Ascending aorta (tissue), 2 donors: ENCODE data around the gene NUP50. TPM values are rescaled to one million over a fixed set of nuclear protein-coding genes. Genes with fewer than 3 reads are reported as not detected.

Source experiments
- DNase-seq, 2 donors: peaks; one replicate each; pipeline ENCODE4 v3.0.0-alpha.2; 2019; ENCODE audit warnings: low spot score in 2 of 2
- H3K27ac ChIP-seq, 2 donors: fragments of 200-600 bp; sonication (generic); one replicate each; pipeline ENCODE4 v1.5.1; 2016 to 2017; ENCODE audit warnings: mild to moderate bottlenecking in 1 of 2
- H3K27me3 ChIP-seq: fragments of 200-600 bp; sonication (generic); one replicate; pipeline ENCODE4 v1.5.1; 2017
- H3K36me3 ChIP-seq, 2 donors: fragments of 200-600 bp; sonication (generic); one replicate each; pipeline ENCODE4 v1.5.1; 2016
- H3K4me1 ChIP-seq, 2 donors: fragments of 200-600 bp; sonication (generic); one replicate each; pipeline ENCODE4 v1.5.1; 2016 to 2017; ENCODE audit warnings: mild to moderate bottlenecking in 1 of 2
- H3K4me3 ChIP-seq, 2 donors: fragments of 200-600 bp; sonication (generic); one replicate each; pipeline ENCODE4 v1.5.1; 2016 to 2017; ENCODE audit warnings: mild to moderate bottlenecking in 1 of 2
- H3K9me3 ChIP-seq, 2 donors: fragments of 200-600 bp; sonication (generic); one replicate each; pipeline ENCODE4 v1.5.1; 2016
- CTCF ChIP-seq, 3 experiments: fragments of 200-600 bp in 2 of 3; fragments of 450-650 bp in 1 of 3; sonication (generic) in 2 of 3; IDR thresholded peaks; one replicate each; pipeline ENCODE4 v1.5.1; 2016 to 2019; ENCODE audit warnings: antibody characterized with exemption in 3 of 3, mild to moderate bottlenecking in 1 of 3, moderate library complexity in 1 of 3
- intact Hi-C: fragments of 100-400 bp; cut with DNase I; formaldehyde crosslinking; loops from one replicate; pipeline ENCODE4 v1.15.1; 2023
- total RNA-seq: library from RNA; depleted of rRNA; stranded (reverse); fragments of >200 nt; gene quantifications from one replicate; pipeline ENCODE4 v1.1.0, GENCODE V29; 2016

The NUP50 gene
- total RNA-seq, 1 donor from 2014 or later: 75.8 TPM

DNA sequence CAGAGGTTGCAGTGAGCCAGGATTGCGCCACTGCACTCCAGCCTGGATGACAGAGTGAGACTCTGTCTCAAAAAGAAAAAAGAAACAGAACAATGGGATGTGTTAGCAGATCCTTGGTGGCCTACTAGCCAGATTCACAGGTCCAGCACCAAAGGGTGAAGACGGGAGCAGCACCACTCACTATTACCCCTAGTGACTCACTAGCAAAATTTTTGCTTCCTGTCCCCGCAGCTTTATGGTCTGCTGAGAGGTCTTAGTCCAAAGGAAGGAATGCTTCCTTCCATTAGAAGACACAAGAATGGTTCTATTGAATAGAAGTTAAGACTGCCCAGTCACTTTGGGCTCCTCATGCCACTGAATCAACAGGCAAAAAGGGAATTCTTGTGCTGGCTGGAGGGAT, 35.9 kb upstream of the NUP50 start:
- H3K27ac ChIP-seq: no peak overlapping the region
- peaks cover 0 to 9% of the 10 kb centered on the region in 2 donors for H3K36me3 ChIP-seq
- no peaks in the 10 kb centered on the region for H3K9me3 ChIP-seq
- H3K4me1 ChIP-seq: no peaks in the 10 kb centered on the region
- intact Hi-C loops: no loop called here
- no peak for TF ChIP-seq CTCF (IDR thresholded peaks at IDR 0.05)
- H3K27me3 ChIP-seq: no peaks in the 10 kb centered on the region
- no peak overlapping the region for H3K4me3 ChIP-seq
- DNase-seq: no peak

- no peak for TF ChIP-seq CTCF (IDR thresholded peaks at IDR 0.05)
- Histone ChIP-seq H3K4me1 (no peaks in the 10 kb centered on the region), H3K27ac (no peak overlapping the region), H3K27me3 (no peaks in the 10 kb centered on the region), H3K9me3 (peaks cover 5 to 10% of the 10 kb centered on the region in 2 donors), H3K36me3 (peaks cover 13 to 23% of the 10 kb centered on the region in 2 donors), H3K4me3 (no peak overlapping the region)
- no peak for DNase-seq
- intact Hi-C loops: no loop called here
Observed at GRCh38 chr22:45129703-45130524, 33.8 kb upstream of the NUP50 start.

- TF ChIP-seq CTCF (IDR thresholded peaks at IDR 0.05): no peak
- no peak overlapping the region for H3K4me3 ChIP-seq
- no peaks in the 10 kb centered on the region for H3K27me3 ChIP-seq
- no peaks in the 10 kb centered on the region for H3K4me1 ChIP-seq
- H3K27ac ChIP-seq: no peak overlapping the region
- no peak for DNase-seq
- peaks cover 13 to 27% of the 10 kb centered on the region in 2 donors for H3K36me3 ChIP-seq
- intact Hi-C loops: no loop called here
- peaks cover 5 to 11% of the 10 kb centered on the region in 2 donors for H3K9me3 ChIP-seq
Observed at GRCh38 chr22:45130891-45131290, 32.8 kb upstream of the NUP50 start.

GRCh38 chr22:45131749-45132148, 32.0 kb upstream of the NUP50 start:
- H3K9me3 ChIP-seq: peaks cover 5 to 11% of the 10 kb centered on the region in 2 donors
- no peak overlapping the region for H3K27ac ChIP-seq
- peaks cover 13 to 27% of the 10 kb centered on the region in 2 donors for H3K36me3 ChIP-seq
- no peak for TF ChIP-seq CTCF (IDR thresholded peaks at IDR 0.05)
- no peaks in the 10 kb centered on the region for H3K27me3 ChIP-seq
- H3K4me1 ChIP-seq: no peaks in the 10 kb centered on the region
- no peak for DNase-seq
- no peak overlapping the region for H3K4me3 ChIP-seq
- intact Hi-C loops: no loop called here

- no peak overlapping the region for H3K27ac ChIP-seq
- H3K36me3 ChIP-seq: peaks cover 13 to 27% of the 10 kb centered on the region in 2 donors
- DNase-seq: no peak
- no peak overlapping the region for H3K4me3 ChIP-seq
- TF ChIP-seq CTCF (IDR thresholded peaks at IDR 0.05): no peak
- H3K4me1 ChIP-seq: no peaks in the 10 kb centered on the region
- H3K27me3 ChIP-seq: no peaks in the 10 kb centered on the region
- intact Hi-C loops: no loop called here
- H3K9me3 ChIP-seq: peaks cover 5 to 11% of the 10 kb centered on the region in 2 donors
Observed at GRCh38 chr22:45134313-45134712, 29.4 kb upstream of the NUP50 start.
